Suppressor macrophage treated with lipopolysaccharide for 4 hours (primary cell): Measurements from ENCODE around the gene BAHCC1.

ENCODE experiments used
- DNase-seq: peaks from one replicate; pipeline ENCODE4 v3.0.0-alpha.2; 2020

The BAHCC1 gene

DNA sequence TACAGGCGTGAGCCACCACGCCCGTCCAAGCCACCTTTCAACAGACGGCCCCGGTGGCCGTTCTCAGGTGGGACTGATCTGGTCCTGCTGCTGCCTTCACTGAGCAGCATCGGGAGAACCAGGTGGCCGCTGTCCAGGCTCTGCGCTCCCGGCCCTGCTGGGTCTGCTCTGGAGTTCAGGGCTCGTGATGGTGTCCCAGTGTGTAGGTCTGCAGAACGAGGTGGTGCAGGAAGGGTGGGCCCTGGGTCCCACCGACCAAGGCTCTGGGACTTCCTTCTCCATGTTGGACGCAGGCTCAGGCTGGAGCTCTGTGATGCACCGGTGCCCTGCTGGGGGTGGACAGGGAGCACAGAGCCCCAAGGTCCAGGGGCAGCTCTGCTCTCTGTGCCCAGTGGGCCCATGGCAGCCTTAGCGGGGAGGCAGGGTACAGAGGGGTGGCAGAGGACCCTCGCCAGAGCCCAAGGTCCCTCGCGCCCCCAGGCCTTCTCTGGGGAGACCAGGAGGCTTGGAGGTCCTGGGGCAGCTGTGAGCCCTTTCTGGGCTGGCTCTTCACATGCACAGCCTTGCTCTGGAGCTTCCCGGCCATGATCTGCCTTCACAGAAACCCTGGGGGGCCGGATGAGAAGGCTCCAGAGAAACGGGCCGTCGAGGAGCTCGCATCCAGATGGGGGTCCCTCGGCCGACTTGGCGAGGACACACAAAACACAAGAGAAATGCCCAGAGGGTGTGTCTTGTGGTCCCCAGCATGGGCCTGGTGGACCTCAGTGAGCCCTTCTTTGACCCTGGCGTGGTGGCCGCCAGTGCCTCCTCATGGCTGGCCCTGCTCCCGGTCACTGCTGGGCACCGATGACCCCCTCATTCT, 26.9 kb upstream of the BAHCC1 start:
- no peak for DNase-seq

DNA sequence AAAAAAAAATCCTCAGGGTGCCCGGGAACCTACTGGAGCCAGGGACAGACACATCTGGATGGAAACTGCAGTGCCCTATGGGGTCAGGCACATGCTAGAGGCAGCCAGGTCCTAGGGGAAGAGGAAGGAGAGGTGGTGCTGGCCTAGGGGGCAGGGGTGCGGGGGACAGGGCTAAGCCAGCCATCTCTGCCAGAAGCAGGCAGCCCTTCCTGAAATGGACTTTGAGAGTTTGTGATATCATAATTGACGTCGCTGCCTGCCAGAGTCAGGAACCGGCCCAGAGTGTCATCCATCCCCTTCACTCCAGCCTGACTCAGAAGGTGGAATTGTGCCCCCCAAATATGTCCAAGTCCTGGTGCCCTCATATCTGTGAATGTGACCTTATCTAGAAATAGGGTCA, 25.0 kb upstream of the BAHCC1 start:
- DNase-seq, result no peak

- peak; percentile 58 for DNase-seq
Measured at GRCh38 chr17:81371910-81372760, 23.1 kb upstream of the BAHCC1 start.

- DNase-seq, result no peak
Measured at GRCh38 chr17:81373536-81374160, 21.6 kb upstream of the BAHCC1 start.

DNA sequence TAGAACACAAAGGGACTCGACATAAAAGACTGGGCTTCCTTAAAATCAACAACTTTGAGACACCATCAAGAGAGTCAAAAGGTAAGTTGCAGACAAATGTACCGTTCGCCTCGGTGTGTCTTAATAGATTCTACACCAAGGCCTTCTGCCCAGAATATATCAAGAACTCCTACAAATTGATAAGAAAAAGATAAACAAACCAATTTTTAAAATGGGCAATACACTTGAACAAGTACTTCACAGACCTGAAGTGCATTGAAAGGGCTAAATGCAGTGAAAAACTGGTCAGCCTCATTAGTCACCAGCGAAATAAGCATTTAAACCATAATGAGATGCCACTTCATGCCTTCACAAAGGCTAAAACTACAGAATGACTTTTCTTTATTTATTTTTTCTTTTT, 20.4 kb upstream of the BAHCC1 start:
- DNase-seq, result no peak

- no peak for DNase-seq
Measured at GRCh38 chr17:81376946-81377714, 18.1 kb upstream of the BAHCC1 start.

GRCh38 chr17:81378941-81379511, 16.2 kb upstream of the BAHCC1 start:
- no peak for DNase-seq

DNA sequence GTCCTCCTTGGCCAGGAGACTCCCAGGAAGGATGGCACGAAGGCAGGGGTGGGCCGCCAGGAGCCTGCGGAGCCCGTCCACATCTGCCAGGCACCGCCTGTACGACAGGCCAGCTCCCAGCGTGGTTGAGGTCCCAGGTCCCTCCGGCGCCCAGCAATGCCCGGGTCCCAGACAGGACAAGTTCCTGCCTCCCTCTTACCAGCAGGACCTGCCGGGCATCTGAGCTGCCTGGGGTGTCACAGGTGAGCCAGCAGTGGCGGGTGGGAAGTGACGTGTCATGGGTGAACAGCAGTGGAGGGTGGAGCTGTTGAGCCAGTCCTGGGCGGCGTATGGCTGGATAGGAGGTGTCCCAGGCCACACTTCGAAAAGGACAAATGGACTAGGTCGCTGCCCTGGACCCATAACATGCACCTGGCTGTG, 15.7 kb upstream of the BAHCC1 start:
- no peak for DNase-seq

- DNase-seq, result no peak
Measured at GRCh38 chr17:81380131-81380530, 15.1 kb upstream of the BAHCC1 start.

GRCh38 chr17:81380666-81381518, 14.4 kb upstream of the BAHCC1 start:
- DNase-seq, result no peak

GRCh38 chr17:81381632-81382577, 13.4 kb upstream of the BAHCC1 start:
- no peak for DNase-seq

- no peak for DNase-seq
Measured at GRCh38 chr17:81382851-81383250, 12.4 kb upstream of the BAHCC1 start.

DNA sequence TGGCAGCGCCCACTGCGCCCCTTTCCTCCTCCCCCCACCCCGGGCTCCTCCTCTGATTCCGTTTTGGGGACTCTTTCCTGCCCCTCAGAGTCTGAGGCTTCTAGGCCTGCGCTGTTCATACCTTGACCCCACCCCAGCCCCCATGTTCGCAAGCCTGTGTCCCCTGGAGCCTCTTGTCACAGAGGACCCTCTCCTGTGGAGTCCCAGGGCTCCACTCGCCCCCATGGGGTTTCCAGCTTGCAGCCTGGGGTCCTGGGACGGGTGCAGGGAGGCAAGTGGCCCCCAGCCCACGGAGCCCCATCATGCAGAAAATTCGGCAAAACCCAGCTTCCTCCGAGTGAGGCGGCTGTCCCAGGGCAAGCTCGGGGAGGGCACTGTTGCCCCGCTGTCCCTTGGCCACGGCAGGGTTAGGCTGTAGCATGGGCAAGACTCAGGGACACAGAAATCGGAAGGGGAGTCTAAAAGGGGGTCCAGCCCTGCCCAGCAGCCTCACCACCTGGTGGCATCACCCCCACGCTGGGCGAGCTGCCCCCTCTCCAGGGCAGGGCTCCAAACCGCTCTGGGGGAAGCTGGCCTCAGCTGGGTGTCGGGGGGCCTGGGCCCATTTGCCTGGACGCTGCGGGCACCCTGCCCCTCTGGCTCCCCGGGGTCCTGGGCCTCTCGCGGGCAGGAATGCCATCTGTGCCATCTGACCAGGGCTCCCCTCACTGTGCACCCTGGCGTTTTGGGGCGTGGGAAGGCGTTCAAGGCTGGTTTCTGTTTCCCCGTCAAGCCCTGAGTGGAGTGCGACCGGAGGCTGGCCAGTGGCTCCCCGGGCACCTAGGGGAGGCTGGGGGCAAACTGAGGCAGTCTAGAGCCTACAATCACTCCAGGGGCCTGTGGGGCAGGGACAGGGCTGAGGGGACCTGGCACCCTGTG, 11.5 kb upstream of the BAHCC1 start:
- no peak for DNase-seq

DNA sequence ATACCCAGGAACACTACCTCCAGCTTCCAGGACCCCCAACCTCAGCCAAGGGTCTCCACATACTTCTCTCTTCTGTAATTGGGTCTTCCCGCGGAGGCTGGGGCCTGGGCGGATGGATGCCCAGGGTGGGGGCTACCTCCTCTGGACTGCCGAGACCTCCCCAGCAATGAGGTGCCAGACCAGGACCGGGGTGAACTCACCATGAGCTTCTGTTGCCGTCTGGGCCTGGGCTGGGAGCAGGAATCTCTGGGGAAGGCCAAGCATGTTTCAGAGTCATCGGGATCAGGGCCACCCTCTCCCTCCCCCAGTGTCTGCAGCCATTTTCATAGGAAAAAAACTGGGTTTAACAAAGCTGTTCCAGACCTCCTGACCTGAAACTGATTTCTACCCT, 10.3 kb upstream of the BAHCC1 start:
- no peak for DNase-seq

GRCh38 chr17:81385320-81386111, 9.7 kb upstream of the BAHCC1 start:
- no peak for DNase-seq

DNA sequence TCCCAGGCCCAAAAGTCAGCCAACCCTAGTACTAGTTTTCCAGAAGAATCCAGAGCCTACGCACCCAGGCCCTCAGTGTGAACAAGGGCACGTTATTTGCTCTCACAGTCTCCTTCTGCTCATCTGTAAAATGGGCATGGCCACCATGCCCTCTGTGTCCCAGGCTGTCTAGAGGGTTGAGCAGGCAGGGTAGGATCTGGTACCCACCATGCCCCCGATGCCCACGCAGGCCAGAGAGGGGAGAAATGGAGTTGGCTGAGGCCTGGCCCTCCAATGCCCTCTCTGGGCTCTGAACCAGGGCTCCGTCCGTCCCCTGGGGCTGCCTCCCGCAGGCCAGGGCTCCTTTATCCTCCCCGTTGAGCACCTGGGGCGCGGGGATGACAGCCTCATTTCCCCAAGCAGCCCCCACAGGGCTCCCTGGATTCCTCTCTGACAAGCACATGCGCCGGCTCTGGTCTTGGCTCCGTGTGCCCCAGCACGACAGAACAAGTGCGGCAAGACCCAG, 9.1 kb upstream of the BAHCC1 start:
- DNase-seq, result no peak

- DNase-seq, result peak; percentile 29
Measured at GRCh38 chr17:81386646-81387099, 8.6 kb upstream of the BAHCC1 start.
